Gastrocnemius medialis (tissue), 4 donors: ENCODE measurements around the gene VAPB.

Experiments used
- CTCF ChIP-seq, 5 experiments: fragments of 450-650 bp in 3 of 5; fragments of 200-600 bp in 2 of 5; sonication (generic) in 2 of 5; IDR thresholded peaks in 4 of 5; conservative IDR thresholded peaks in 1 of 5; 1 replicate in 4 of 5; 2 replicates in 1 of 5; pipeline ENCODE4 v1.5.1; 2016 to 2019; ENCODE audit warnings: antibody characterized with exemption in 5 of 5, mild to moderate bottlenecking in 3 of 5, moderate library complexity in 3 of 5
- POLR2A ChIP-seq, 2 donors: fragments of 450-650 bp; IDR thresholded peaks; one replicate each; pipeline ENCODE4 v1.6.1; 2017; ENCODE audit warnings: antibody characterized with exemption in 2 of 2, mild to moderate bottlenecking in 2 of 2, moderate library complexity in 2 of 2

- TF ChIP-seq CTCF (IDR thresholded peaks at IDR 0.05 in 4 of 5, conservative IDR thresholded peaks at IDR 0.05 in 1 of 5) (no peak), POLR2A (IDR thresholded peaks at IDR 0.05) (no peak)
These were observed 107.4 kb downstream of the VAPB start for GRCh38 chr20:58496429-58496769.
